Cerebellar cortex (tissue), 1 donor: ENCODE results near the gene NSMCE1.

Experiments used
- DNase-seq: peaks from one replicate; pipeline ENCODE4 v3.0.0-alpha.2; 2015; ENCODE audit warnings: low spot score

NSMCE1 gene, protein sequence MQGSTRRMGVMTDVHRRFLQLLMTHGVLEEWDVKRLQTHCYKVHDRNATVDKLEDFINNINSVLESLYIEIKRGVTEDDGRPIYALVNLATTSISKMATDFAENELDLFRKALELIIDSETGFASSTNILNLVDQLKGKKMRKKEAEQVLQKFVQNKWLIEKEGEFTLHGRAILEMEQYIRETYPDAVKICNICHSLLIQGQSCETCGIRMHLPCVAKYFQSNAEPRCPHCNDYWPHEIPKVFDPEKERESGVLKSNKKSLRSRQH

DNA sequence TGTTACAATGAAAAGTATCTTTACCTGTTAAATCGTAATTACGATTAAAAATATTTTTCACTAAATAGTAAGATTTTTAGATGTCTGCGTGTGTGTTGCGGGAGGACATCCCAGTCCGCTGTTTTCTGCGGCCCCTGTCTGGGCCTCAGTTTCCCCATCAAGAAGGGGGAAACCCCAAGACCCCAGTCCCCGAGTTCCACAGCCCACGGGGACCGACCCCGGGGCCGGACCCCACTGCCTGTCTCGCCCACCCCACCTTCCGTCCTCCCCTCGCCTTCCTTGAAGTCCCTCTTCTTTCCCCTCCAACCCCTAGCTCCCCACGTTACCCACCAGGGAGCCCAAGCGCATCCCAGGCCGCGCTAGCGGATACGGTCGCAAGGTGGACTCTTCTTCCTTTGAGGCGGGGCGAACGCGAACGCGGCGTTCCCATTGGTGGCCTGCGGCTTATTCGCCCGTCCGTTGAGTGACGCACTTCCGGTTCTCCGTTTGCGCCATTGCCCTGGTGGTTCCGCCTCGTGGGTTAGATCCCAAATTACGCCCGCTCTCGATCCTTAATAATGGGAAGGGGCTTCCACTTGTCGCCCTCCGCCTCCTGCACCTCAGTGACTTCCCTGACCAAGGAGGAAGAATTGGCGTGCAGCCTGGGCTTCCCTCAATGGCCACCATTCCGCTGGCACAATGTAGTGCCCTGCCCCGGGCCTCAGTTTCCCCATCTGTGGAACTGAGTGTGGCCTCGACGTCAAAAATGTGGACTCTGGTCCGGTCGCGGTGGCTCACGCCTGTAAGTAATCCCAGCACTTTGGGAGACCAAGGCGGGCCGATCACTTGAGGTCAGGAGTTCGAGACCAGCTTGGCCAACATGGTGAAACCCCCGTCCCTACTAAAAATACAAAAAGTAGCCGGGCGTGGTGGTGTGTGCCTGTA is at the start of gene NSMCE1:
Gene NSMCE1, minus strand, starts transcription at position 397 of the 924 bp plus-strand sequence. CDS start 11,202 bp downstream, outside the sequence.
- DNase-seq, result peak; percentile 97

- DNase-seq, result no peak
Observed at GRCh38 chr16:27317738-27318391, 49.3 kb upstream of the NSMCE1 start.

DNA sequence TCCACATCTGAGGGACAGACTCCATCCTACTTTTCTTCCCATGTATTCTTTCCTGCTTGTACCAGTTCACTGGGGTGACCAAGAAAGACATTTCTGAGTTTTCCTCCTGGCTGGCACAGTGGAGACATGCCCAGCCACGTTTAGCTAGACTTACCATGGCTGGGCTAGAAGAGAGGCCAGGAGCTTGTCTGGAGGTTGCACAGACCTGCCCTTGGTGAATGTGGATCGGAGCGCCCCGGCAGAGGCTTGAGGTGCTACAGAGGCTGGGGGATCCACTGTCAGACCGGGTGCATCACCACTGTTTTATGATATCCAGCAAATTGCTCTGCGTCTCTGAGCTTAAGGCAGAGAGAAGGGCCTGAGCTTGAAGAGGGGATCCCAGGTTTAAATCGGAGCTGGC is 48.7 kb upstream of the NSMCE1 start:
- DNase-seq, result no peak

DNA sequence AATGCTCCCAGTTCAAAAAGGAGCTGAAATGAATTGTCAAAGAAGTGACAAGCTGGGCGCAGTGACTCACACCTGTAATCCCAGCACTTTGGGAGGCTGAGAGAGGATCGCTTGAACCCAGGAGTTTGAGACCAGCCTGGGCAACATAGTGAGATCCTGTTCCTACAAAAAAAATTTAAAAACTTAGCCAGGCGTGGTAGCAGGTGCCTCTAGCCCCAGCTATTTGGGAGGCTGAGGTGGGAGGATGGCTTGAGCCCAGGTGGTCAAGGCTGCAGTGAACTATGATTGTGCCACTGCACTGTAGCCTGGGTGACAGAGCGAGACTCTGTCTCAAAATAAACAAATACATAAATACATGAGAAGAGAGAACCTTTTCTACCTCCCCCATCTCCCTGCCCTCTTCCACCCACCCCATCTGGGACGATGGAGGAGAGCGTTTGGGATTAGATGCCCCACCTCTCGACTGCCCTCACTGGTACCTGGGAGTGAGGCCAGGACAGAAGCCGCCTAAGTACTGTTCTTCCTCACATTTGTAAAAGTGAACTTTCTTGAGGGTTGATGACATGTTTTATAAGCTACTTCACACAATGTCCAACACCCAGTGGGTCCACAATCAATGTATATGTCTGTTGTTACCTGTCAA is 47.6 kb upstream of the NSMCE1 start:
- DNase-seq, result no peak

- no peak for DNase-seq
Observed at GRCh38 chr16:27315333-27316037, 46.9 kb upstream of the NSMCE1 start.

DNA sequence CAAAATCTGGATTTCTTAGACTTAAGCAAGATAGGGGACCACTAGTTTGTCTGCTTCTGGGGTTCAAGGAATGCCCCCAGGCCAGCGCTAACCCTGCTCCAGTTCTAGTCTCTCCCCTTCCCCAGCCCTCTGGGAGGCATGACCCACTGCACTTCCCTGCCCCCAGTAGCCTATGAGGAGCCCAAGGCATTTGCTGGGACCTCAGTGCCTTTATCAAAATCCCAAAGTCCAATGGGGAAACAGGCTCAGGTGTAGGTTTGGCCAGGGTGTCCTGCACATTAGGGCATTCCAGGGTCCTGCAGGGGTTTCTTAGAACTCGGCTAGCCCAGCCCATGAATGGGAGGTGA is 46.4 kb upstream of the NSMCE1 start:
- DNase-seq, result no peak

GRCh38 chr16:27314161-27314723 is 45.7 kb upstream of the NSMCE1 start:
- no peak for DNase-seq

- DNase-seq, result no peak
Observed at GRCh38 chr16:27313422-27314160, 45.0 kb upstream of the NSMCE1 start, which contains the start of gene IL4R. TSS of gene IL4R (plus strand) at chr16:27313974. CDS start at chr16:27340204, 26,230 bp downstream.

GRCh38 chr16:27312580-27313421 is 44.2 kb upstream of the NSMCE1 start:
- no peak for DNase-seq

GRCh38 chr16:27311897-27312303 is 43.3 kb upstream of the NSMCE1 start:
- no peak for DNase-seq

- no peak for DNase-seq
Observed at GRCh38 chr16:27311448-27311830, 42.9 kb upstream of the NSMCE1 start.

- no peak for DNase-seq
Observed at GRCh38 chr16:27310576-27311447, 42.2 kb upstream of the NSMCE1 start.

DNA sequence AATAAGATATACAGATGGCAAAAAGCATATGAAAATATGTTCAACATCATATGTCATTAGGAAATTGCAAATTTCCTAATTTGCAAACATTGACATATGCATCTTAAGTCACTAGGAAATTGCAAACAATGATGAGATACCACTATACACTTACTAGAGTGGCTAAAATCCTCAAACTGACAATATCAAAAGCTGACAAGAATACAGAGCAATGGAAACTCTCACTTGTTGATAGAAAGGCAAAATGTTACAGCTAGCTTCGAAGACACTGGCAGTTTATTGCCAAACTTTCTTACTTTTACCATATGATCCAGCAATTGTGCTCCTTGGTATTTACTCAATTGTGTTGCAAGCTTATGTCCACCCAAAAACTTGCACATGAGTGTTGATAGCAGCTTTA is 40.2 kb upstream of the NSMCE1 start:
- no peak for DNase-seq

DNA sequence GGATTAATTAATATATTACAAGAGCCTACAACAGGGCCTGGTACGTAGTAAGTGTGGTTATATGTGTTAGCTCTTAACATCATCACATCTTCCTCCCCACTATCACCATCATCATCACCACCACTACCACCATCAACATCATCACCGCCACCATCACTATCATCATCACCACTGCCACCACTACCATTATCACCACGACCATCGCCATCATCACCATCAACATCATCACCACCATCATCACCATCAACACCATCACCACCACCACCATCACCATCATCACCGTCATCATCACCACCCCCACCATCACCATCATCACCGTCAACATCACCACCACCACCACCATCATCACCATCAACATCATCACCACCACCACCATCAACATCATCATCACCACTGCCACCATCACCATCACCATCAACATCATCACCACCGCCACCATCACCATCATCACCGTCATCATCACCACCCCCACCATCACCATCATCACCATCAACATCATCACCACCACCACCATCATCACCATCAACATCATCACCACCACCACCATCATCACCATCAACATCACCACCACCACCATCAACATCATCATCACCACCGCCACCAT is 37.4 kb upstream of the NSMCE1 start:
- DNase-seq, result no peak

DNA sequence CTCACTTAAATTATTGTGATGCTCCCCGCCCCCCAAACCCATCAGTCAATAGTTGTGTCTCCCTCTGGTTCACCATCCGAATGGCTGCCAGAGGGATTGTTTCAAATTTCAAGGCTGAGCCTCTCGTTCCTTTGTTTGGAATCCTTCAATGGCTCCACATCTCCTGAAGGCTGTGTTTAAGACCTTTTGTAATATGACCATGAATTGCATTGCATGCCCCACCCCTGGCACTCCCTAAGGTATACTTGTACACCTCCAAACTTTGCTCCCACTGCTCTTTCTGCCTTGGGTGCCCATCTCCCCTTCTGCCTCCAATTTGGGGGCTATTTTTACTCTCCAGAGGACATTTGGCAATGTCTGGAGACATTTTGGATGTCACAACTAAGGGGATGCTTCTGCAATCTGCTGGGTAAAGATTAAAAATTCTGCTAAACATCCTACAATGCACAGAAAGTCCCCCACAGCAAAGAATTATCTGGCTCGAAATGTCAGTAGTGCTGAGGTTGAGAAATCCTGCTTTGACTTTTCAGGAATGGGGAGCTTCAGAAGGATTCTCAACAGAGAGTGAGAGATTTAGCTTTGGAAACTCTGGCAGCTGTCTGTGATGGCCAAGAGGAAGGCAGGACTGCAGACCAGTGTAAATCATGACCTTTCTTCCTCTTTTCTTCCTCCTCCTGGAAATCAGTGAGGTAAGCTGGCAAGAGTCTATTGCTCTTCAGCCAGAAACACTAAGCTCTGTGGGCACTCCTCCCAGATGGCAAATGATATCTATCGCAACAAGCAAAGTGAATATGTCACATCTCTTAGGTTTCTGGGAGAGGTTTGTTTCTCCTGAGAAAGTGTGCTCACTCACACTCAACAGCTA is 36.5 kb upstream of the NSMCE1 start:
- no peak for DNase-seq

DNA sequence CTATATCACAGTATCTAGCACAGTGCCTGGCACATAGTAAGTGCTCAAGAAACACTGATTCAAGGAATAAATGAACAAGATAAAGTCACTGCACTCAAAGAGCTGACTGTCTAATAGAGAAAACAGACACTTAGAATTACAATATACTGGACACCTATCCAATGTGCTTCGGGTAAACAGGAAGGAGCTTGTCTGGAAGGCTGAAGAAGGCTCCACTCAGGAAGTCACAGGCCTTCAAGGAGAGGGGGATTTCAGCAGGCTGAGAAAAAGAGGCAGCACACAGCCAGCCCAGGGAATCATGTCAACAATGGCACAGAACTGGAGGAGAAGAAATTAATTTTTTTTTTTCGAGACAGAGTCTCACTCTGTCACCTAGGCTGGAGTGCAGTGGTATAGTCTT is 35.5 kb upstream of the NSMCE1 start:
- DNase-seq, result no peak
